H1 (cell line): ENCODE measurements around the gene CCDC102A. TPM values are rescaled to one million over a fixed set of nuclear protein-coding genes. Genes with fewer than 3 reads are reported as not detected.

ENCODE experiments used
- CTCF ChIA-PET: fragments of 300-600 bp; sonication (Branson Sonifier 250); formaldehyde crosslinking; loops from one replicate; lab custom pipeline; 2021; ENCODE audit not compliant: partially characterized antibody; lab: Charles Lee
- POLR2A ChIA-PET: fragments of 300-600 bp; sonication (Branson Sonifier 250); formaldehyde crosslinking; loops from one replicate; lab custom pipeline; 2021; ENCODE audit warnings: inconsistent platforms; ENCODE audit not compliant: partially characterized antibody; lab: Charles Lee
- DNase-seq, 2 experiments: peaks; one replicate each; pipeline versions ENCODE4 v3.0.0 to v3.0.0-alpha.2; 2010 to 2022; ENCODE audit warnings: low spot score in 2 of 2, low read depth in 1 of 2, mixed read lengths in 1 of 2
- FAIRE-seq: peaks from 2 replicates; lab custom pipeline; 2011; peaks lifted over from hg19 to GRCh38; lab: Jason Lieb, UNC
- H2AFZ ChIP-seq: 2 replicates; pipeline ENCODE4 v1.8.1; 2012; ENCODE audit warnings: low read length, inconsistent platforms
- H2AK5ac ChIP-seq: 2 replicates; pipeline ENCODE4 v1.6.1; 2013; ENCODE audit warnings: low read depth, low read length
- H2BK120ac ChIP-seq: replicated peaks from 2 replicates; pipeline ENCODE3; 2013; ENCODE audit warnings: low read depth, low read length, inconsistent platforms
- H2BK12ac ChIP-seq: 2 replicates; pipeline ENCODE4 v1.6.1; 2013; ENCODE audit warnings: low read depth, low read length
- H2BK15ac ChIP-seq: 2 replicates; pipeline ENCODE4 v1.6.1; 2013; ENCODE audit warnings: low read length
- H2BK20ac ChIP-seq: 2 replicates; pipeline ENCODE4 v1.6.1; 2013; ENCODE audit warnings: low read length
- H2BK5ac ChIP-seq: 2 replicates; pipeline ENCODE4 v1.6.1; 2013; ENCODE audit warnings: low read depth, low read length
- H3K14ac ChIP-seq: 2 replicates; pipeline ENCODE4 v1.6.1; 2013; ENCODE audit warnings: inconsistent platforms; ENCODE audit not compliant: insufficient read length
- H3K18ac ChIP-seq: 2 replicates; pipeline ENCODE4 v1.6.1; 2013; ENCODE audit warnings: low read length; ENCODE audit errors: extremely low read depth
- H3K23ac ChIP-seq: 2 replicates; pipeline ENCODE4 v1.6.1; 2013; ENCODE audit warnings: inconsistent platforms; ENCODE audit not compliant: insufficient read length
- H3K23me2 ChIP-seq: 2 replicates; pipeline ENCODE4 v1.6.1; 2013; ENCODE audit warnings: low read depth, low read length
- H3K27ac ChIP-seq: 2 replicates; pipeline ENCODE4 v1.6.1; 2011; ENCODE audit warnings: low read depth, low read length, inconsistent platforms
- H3K27me3 ChIP-seq, 4 experiments: replicated peaks in 1 of 4; 1 replicate in 1 of 4; 2 replicates in 3 of 4; pipeline versions ENCODE4 v1.6.1 to v1.8.1; 2011 to 2013; ENCODE audit warnings: low read length in 3 of 4, mild to moderate bottlenecking in 3 of 4, inconsistent platforms in 2 of 4, mixed read lengths in 2 of 4, moderate library complexity in 1 of 4; ENCODE audit not compliant: control insufficient read depth in 3 of 4, insufficient read depth in 3 of 4; ENCODE audit errors: extremely low read depth in 1 of 4
- H3K36me3 ChIP-seq, 4 experiments: 2 replicates each; pipeline versions ENCODE4 v1.6.1 to v1.8.1; 2011 to 2013; ENCODE audit warnings: mild to moderate bottlenecking in 4 of 4, low read length in 3 of 4, moderate library complexity in 2 of 4, control low read depth in 1 of 4, inconsistent platforms in 1 of 4; ENCODE audit not compliant: insufficient read depth in 4 of 4, control insufficient read depth in 2 of 4
- H3K4ac ChIP-seq: replicated peaks from 2 replicates; pipeline ENCODE3; 2013; ENCODE audit warnings: low read length, low read depth, mixed read lengths, inconsistent platforms; ENCODE audit not compliant: insufficient read length
- H3K4me1 ChIP-seq, 4 experiments: replicated peaks in 1 of 4; 1 replicate in 1 of 4; 2 replicates in 3 of 4; pipeline versions ENCODE4 v1.6.1 to v1.8.1; 2011 to 2013; ENCODE audit warnings: low read length in 3 of 4, inconsistent platforms in 2 of 4, mixed read lengths in 1 of 4; ENCODE audit not compliant: insufficient read depth in 4 of 4, control insufficient read depth in 3 of 4
- H3K4me2 ChIP-seq, 2 experiments: 2 replicates each; pipeline versions ENCODE4 v1.6.1 to v1.8.1; 2011 to 2013; ENCODE audit warnings: low read depth in 2 of 2, low read length in 2 of 2, control low read depth in 1 of 2, inconsistent platforms in 1 of 2, mild to moderate bottlenecking in 1 of 2; ENCODE audit not compliant: insufficient read depth in 1 of 2
- H3K4me3 ChIP-seq, 4 experiments: fragments of 200-600, 300-600 bp in 1 of 4; sonication (generic), shearing (Covaris generic), sonication (Bioruptor Twin) in 1 of 4; 2 replicates each; pipeline versions ENCODE4 v1.5.1 to v1.8.1; 2011 to 2016; ENCODE audit warnings: low read length in 4 of 4, low read depth in 3 of 4, control low read depth in 2 of 4, inconsistent platforms in 2 of 4, mild to moderate bottlenecking in 2 of 4, mixed read lengths in 1 of 4, moderate library complexity in 1 of 4; ENCODE audit not compliant: insufficient read depth in 2 of 4; ENCODE audit errors: extremely low read depth in 1 of 4
- H3K56ac ChIP-seq: replicated peaks from 2 replicates; pipeline ENCODE3; 2013; ENCODE audit warnings: low read depth, mild to moderate bottlenecking, mixed read lengths, low read length, inconsistent platforms; ENCODE audit not compliant: insufficient read length
- H3K79me1 ChIP-seq: 2 replicates; pipeline ENCODE4 v1.6.1; 2013; ENCODE audit warnings: low read depth, low read length, control low read depth
- H3K79me2 ChIP-seq, 2 experiments: 2 replicates each; pipeline versions ENCODE4 v1.6.1 to v1.8.1; 2012 to 2013; ENCODE audit warnings: low read length in 2 of 2, mild to moderate bottlenecking in 2 of 2, inconsistent platforms in 1 of 2; ENCODE audit not compliant: insufficient read depth in 2 of 2, control insufficient read depth in 1 of 2
- H3K9ac ChIP-seq, 4 experiments: replicated peaks in 1 of 4; 1 replicate in 1 of 4; 2 replicates in 3 of 4; pipeline versions ENCODE4 v1.6.1 to v1.8.1; 2011 to 2013; ENCODE audit warnings: low read depth in 3 of 4, low read length in 3 of 4, control low read depth in 2 of 4, mild to moderate bottlenecking in 2 of 4, moderate library complexity in 2 of 4, inconsistent platforms in 1 of 4; ENCODE audit errors: extremely low read depth in 1 of 4
- H3K9me3 ChIP-seq, 2 experiments: 2 replicates each; pipeline versions ENCODE4 v1.6.1 to v1.8.1; 2012 to 2013; ENCODE audit warnings: mild to moderate bottlenecking in 2 of 2, moderate library complexity in 2 of 2, control low read depth in 1 of 2, inconsistent platforms in 1 of 2, low read depth in 1 of 2, low read length in 1 of 2, mixed read lengths in 1 of 2; ENCODE audit not compliant: insufficient read depth in 2 of 2
- H4K20me1 ChIP-seq, 2 experiments: replicated peaks in 1 of 2; 2 replicates each; pipeline versions ENCODE3 to v1.8.1; 2011 to 2013; ENCODE audit warnings: inconsistent platforms in 2 of 2, low read length in 2 of 2, mild to moderate bottlenecking in 1 of 2; ENCODE audit not compliant: insufficient read depth in 2 of 2, control insufficient read depth in 1 of 2
- H4K5ac ChIP-seq: 2 replicates; pipeline ENCODE4 v1.6.1; 2013; ENCODE audit warnings: low read length, low read depth, mixed read lengths, inconsistent platforms; ENCODE audit not compliant: insufficient read length
- H4K8ac ChIP-seq: 2 replicates; pipeline ENCODE4 v1.8.0; 2013; ENCODE audit warnings: mild to moderate bottlenecking, moderate library complexity, low read length, inconsistent platforms; ENCODE audit not compliant: insufficient read depth; ENCODE audit errors: extremely low read depth
- H4K91ac ChIP-seq: replicated peaks from 2 replicates; pipeline ENCODE3; 2013; ENCODE audit warnings: low read length, mixed read lengths, inconsistent platforms; ENCODE audit not compliant: insufficient read length
- EP300 ChIP-seq, 2 experiments: IDR thresholded peaks; 1 replicate in 1 of 2; 2 replicates in 1 of 2; pipeline ENCODE4 v1.6.1; 2011 to 2012; ENCODE audit warnings: low read depth in 2 of 2, low read length in 2 of 2, mild to moderate bottlenecking in 2 of 2, borderline replicate concordance in 1 of 2, inconsistent platforms in 1 of 2, moderate library complexity in 1 of 2
- KDM5A ChIP-seq: fragments of 200-600 bp; IDR thresholded peaks from 2 replicates; pipeline ENCODE4 v1.7.1; 2012; ENCODE audit warnings: mild to moderate bottlenecking, low read length, inconsistent platforms, mixed read lengths
- PHF8 ChIP-seq: fragments of 200-600 bp; sonication (generic); conservative IDR thresholded peaks from 2 replicates; pipeline ENCODE4 v1.7.1; 2012; ENCODE audit warnings: low read depth, mild to moderate bottlenecking, inconsistent platforms, low read length, moderate library complexity
- YY1 ChIP-seq: IDR thresholded peaks from 2 replicates; pipeline ENCODE4 v1.6.1; 2011; ENCODE audit warnings: low read depth, mild to moderate bottlenecking, low read length
- WGBS, 2 experiments: shearing (Covaris generic) in 1 of 2; methylation state at CpG; one replicate each; pipeline versions ENCODE4 v1.1.6 to v1.1.7; 2013 to 2015; ENCODE audit warnings: low lambda C conversion rate in 2 of 2, mixed read lengths in 2 of 2, inconsistent platforms in 1 of 2, low coverage in 1 of 2, missing lambda C conversion rate in 1 of 2; ENCODE audit not compliant: insufficient replicate concordance in 2 of 2, insufficient coverage in 1 of 2, insufficient read length in 1 of 2; ENCODE audit errors: extremely low coverage in 1 of 2, missing lambda C conversion rate in 1 of 2; 5-methylcytosine and 5-hydroxymethylcytosine counted together
- polyA plus RNA-seq, 7 experiments: library from polyadenylated mRNA; depleted of rRNA in 3 of 7; stranded (reverse) in 5 of 7; unstranded in 2 of 7; fragments of >200 nt in 5 of 7; fragments of 200-250 nt in 2 of 7; gene quantifications; 1 replicate in 5 of 7; 2 replicates in 1 of 7; 4 replicates in 1 of 7; pipeline versions ENCODE4 v1.2.1 to v1.2.3, GENCODE V29; 2011 to 2013; ENCODE audit warnings: missing spikeins in 2 of 7, mixed read lengths in 2 of 7
- total RNA-seq: library from RNA; stranded (reverse); fragmentation: NEBNext Ultra II Directional; extraction: Animal tissue kit (Norgen Biotek cat#: 25700); gene quantifications from 2 replicates; pipeline ENCODE4 v1.2.1, GENCODE V29; 2021

Gene CCDC102A
- total and polyA plus RNA-seq, 2 of the 8 experiments (the other 6 are each of a cell fraction or from before 2014, with no cell fraction given): 4.0 to 7.5 TPM

- Histone ChIP-seq H2BK5ac (no peak overlapping the region), H3K79me1 (no peaks in the 10 kb centered on the region), H3K36me3 (peaks cover 0 to 20% (median 10%) of the 10 kb centered on the region in 4 experiments; a peak in 4 of 8 replicates), H3K23me2 (peaks cover 17% of the 10 kb centered on the region; the same call in 1 of the 2 replicates), H3K27me3 (no peaks in the 10 kb centered on the region; a peak in 1 of 7 replicates), H2BK15ac (no peak overlapping the region), H3K4me2 (no peak overlapping the region), H4K5ac (no peak overlapping the region), H3K4me1 (no peaks in the 10 kb centered on the region; a peak in 1 of 7 replicates), H3K14ac (no peak overlapping the region), H3K4me3 (no peak overlapping the region), H3K27ac (no peak overlapping the region), H2BK12ac (no peak overlapping the region), H3K23ac (no peak overlapping the region), H2AK5ac (no peak overlapping the region), H3K79me2 (no peaks in the 10 kb centered on the region), H2BK120ac (no peak overlapping the region), H4K20me1 (peaks cover 0 to 5% of the 10 kb centered on the region in 2 experiments), H4K8ac (no peak overlapping the region), H3K9ac (no peak overlapping the region), H2BK20ac (no peak overlapping the region), H3K56ac (no peak overlapping the region), H3K18ac (no peak overlapping the region), H2AFZ (no peak overlapping the region), H4K91ac (no peak overlapping the region), H3K4ac (no peak overlapping the region), H3K9me3 (no peaks in the 10 kb centered on the region; a peak in 1 of 4 replicates)
- no peak for TF ChIP-seq KDM5A
- no peak for TF ChIP-seq EP300 (IDR thresholded peaks at IDR 0.05; ENCODE audit: borderline replicate concordance in 1 of 2, low read depth in 2 of 2, low read length in 2 of 2)
- no peak for TF ChIP-seq PHF8
- no peak for TF ChIP-seq YY1
- WGBS, 2 experiments: 91% methylated on average over 10 of the region's 10 CpGs; no CpG with 5 or more reads in 1 of the 2 experiments
- FAIRE-seq: no peak
- no peak for DNase-seq
- CTCF ChIA-PET: interaction anchor here (0.6 to 5.2 kb wide), 8 partner anchors 8 to 145 kb away, joined by 3 to 36 read pairs (median 4); no protein-coding TSS in a partner anchor
- POLR2A ChIA-PET: no interaction called here
Measured at GRCh38 chr16:57572978-57573728, 36.8 kb upstream of the CCDC102A start.
